HCEC 1CT (cell line): Measurements from ENCODE around the gene CTNNB1.
A peak's percentile ranks its signal among the peaks of the same experiment; 100 is the strongest.

ENCODE experiments used
- DNase-seq: peaks from one replicate; pipeline ENCODE4 v3.0.0-alpha.2; 2017

Gene CTNNB1

DNA sequence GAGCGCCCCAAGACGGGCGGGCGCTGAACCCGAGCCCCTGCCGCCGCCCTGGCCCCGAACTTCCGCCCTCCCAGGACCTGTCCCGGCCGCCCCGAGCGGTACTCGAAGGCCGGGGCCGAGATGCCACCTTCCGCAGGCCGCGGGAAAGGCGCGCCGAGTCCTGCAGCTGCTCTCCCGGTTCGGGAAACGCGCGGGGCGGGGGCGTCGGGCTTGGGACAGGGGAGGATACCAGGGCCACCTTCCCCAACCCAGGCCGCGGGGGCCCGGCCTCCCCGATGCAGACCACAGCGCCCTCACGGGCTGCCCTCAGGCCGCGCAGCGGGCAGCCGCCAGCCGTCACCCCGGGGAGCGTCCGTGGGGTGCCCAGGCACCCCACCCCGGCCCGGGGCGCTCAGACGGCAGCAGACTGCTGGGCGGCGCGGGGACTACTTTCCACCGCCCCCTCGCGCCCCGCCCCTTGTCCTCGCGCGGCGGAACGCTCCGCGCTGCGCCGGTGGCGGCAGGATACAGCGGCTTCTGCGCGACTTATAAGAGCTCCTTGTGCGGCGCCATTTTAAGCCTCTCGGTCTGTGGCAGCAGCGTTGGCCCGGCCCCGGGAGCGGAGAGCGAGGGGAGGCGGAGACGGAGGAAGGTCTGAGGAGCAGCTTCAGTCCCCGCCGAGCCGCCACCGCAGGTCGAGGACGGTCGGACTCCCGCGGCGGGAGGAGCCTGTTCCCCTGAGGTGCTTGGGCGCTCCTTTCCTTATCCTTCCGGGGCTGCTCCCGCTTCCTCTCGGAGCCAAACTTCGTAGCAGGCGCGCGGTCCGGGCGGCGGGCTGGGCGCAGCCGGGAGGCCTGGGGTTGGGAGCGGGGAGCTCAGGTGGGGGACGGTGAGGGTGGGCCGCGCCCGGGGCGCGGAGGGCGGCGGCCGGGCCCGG, at the start of gene CTNNB1:
Gene CTNNB1 (plus strand): TSS at position 556 of the 916 bp plus-strand sequence. CDS start 24,564 bp downstream, outside the sequence.
- peak; percentile 89 for DNase-seq

DNA sequence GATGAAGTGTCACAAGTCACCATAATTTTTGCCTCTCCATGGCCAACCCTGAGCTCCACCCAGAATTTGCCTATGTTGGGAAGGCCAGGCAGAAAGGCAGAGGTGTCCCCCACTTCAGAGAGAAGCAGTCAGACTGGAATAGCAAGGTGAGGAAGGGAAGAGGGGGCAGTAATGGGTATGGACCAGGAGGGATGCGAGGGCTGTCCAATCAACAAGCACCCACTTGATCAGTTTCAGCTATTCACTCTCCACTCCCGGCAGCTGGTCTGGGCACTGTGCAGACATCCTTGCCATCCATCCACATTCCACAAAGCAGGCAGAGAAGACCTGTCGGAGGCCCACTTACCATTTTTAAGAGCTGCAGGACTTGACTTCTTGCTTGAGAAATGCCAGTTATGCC, 43.5 kb upstream of the CTNNB1 start:
- DNase-seq: no peak

DNA sequence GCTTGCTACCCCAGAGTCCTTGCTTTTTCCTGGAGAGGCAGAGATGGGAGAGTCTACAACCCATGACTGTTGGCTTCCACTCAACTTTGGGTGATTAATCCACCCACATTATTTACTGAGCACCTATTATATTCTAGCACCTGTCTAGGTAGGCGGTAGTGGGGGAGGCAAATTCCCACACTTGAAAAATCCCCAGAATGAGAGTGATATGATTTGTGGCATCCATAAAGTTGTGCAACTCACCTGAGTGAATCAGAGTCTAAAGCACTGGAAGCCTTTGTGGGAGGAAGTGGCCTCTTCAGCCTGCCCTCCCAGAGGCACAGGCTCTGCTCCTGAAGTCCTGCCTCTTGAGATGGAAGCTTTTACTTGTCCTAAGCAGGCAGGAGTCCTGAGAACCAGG, 40.4 kb upstream of the CTNNB1 start:
- DNase-seq: no peak

DNA sequence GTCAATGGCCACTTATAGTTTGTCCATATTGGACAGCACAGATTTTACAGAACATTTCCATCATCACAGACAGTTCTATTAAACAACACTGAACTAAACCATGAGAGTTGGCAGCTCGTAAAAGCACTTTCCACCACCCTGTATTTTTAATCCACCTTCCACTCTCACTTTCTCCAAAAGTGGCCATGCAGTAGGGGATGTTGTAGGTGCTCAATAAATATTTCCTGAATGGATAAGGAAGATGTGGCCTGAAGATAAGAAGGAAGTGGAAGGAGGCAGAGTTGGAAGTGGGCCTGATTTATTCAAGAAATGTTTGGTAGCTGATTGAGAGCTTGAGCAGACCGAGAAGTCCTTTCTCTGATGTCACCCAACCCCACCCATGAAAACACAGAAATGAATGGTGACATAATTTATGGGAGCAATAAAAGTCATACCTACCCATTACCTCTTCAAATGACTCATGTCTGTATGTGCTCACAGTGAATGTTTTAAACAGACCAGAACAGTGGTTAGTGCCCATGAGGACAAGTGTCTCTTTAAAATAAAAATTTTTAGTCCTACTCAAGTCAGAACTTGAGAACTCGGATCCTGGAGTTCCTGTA, 39.6 kb upstream of the CTNNB1 start:
- DNase-seq: no peak

GRCh38 chr3:41162541-41162940, 36.8 kb upstream of the CTNNB1 start:
- DNase-seq: no peak

DNA sequence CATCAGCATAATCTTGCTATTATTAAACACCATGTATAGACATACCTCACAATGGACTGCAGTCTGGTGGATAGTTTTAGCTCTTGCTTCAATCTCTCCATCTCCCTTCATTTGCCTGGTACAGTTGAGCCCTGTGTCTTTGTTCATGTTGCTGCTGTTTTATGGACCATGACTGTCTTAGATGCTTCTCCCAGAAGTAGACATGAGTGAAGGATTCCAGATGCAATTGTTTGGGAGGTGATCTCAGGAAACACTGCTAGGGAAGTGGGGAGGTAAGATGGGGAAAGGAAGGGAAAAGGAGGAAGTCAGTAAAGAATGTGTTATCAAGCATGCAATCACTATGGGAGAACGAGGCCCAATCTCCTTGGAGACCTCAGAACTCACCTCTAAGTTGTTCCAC, 36.3 kb upstream of the CTNNB1 start:
- no peak for DNase-seq

- DNase-seq: no peak
These were observed 35.9 kb upstream of the CTNNB1 start for GRCh38 chr3:41163421-41163820.

- no peak for DNase-seq
These were observed 34.5 kb upstream of the CTNNB1 start for GRCh38 chr3:41164777-41165176.

DNA sequence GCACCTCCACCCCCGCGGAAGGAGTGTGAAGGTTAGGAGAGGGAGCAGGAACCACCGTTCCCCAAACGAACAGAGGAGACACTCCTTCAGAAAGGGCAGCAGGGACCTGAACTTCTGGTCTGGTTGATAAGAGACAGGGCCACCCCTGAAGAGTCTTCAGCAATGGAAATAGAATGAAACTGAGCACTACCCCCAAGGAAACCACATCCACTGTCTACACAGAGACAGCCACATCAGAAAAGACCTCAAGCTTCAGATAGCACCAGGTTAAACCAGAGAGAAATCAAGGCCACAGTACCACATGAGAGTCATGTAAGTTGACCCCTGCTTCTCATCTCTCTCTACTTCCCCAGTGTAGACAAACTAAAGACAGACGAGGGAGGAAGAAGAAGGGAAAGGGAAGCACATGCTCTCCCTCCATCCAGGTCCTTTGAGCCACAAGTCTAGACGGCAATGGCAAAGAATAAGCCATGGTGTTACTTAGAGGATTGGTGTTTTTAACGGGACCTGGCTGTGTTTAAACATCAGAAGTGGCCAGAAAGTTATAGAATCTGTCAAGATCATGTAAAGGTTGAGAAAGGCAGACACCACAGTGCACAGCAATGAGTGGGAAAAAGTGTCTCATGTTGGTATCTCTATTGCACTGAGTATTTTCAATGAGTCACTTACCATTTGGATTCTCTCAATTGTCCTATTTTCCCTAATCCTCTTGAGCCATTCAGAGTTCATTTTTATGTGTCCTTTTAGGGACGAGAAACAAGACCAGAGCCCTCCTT, 31.4 kb upstream of the CTNNB1 start:
- DNase-seq: no peak

- no peak for DNase-seq
These were observed 30.3 kb upstream of the CTNNB1 start for GRCh38 chr3:41169023-41169422.

DNA sequence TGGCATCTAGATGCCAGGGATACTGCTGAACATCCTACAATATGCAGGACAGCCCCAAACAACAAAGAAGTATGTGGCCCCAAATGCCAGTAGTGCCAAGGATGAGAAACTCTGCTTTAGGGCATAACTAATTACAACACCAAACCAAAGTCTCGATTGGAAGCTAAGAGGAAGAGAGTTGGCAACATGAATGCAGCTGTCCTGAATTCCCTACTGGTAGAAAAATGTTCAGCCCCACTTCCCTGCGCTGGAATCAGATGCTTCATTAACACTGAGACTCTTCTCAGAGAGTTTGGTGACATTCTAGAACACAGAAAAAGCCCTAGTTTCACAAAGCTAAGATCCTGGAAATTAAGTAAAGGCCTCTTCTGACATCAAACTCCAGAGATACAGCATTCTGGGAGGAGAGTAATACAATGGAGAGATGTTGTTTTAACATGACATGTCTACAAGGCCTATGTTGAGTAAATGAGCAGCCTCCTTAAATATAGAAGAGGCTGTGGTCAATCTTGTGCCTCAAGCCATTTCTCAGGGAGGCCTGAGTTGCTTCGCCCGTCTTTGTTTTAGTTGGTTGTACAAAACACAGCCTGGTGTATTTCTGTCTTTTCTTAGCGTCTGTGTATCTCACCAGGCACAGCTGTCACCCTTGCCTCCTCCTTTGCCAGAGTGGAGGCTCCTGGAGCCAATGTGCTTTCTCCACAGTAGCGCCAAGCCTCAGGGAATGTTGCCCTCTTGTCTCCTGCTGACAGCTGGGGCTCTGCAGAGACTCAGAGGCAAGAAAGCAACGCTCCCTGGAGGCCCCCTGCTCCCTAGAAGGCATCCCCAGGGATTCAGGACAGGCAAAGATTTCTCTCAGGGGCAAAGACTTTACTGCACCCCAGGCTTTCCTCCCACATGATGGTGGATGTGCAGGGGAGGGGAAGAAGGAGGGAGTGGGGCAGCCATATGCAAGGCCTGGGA, 25.1 kb upstream of the CTNNB1 start:
- DNase-seq: no peak

- DNase-seq: no peak
These were observed 23.9 kb upstream of the CTNNB1 start for GRCh38 chr3:41175365-41175764.

DNA sequence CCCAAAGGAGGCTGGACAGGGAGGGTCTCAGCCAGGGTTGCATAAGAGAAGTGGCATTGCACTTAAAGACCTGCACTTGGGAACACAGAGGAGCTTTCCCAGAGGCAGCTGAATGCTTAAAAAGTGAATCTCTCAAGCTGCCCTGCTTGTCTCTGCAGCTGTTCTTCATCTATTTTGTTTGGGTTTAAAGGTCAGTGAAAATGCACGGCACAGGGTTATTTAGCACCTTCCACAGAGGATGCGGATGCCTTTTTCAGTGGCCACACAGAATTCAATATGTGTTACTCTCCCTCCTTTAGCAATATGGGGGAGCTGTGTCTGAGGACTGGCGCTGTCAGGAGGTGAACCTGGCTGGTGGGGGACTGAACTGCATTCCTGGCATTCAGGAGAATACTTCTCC, 22.7 kb upstream of the CTNNB1 start:
- DNase-seq: no peak

DNA sequence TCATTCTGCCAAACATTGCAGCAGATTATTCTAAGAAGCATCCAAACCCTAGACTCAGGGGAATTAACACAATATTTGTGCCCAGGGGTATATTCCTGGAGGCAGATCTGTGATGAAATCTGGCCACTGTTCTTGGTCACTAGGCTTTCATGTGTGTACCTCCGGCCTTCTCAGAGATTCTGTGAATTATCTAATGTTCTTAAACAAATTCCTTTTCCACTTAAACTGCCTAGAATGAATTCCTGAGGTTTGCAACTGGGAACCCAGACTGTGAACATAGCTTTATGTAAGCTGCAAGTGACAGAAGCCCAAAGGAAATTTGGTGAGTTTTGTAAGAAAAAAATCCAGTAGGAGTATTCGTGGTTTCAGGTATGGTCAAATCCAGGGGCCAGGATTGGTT, 20.7 kb upstream of the CTNNB1 start:
- no peak for DNase-seq

- no peak for DNase-seq
These were observed 18.9 kb upstream of the CTNNB1 start for GRCh38 chr3:41180396-41180795.

DNA sequence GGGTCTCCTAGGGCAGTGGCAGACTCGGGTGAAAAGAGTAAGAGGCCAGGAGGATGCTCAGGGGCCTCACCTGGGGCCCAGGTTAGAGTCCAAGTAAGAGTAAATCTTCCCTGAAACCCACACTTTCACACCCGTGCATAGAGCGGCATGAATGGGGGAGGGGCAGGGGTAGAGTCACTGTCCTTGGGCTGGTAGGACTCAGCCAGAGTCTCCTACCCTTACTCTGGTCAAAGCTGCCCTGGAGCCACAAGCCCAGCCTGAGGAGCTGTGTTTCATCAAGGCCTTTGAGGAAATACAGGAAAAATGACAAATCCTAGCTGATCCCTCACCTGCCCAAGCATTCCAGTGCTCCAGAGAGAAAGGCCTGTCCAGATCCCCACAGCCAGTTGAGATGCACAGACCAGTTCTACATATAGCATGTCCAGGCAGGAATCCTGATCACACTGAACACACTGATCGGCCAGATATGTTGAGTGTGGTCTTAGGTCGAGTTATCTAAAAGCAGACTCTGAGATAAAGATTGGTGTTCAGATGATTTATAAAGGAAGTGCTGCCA, 16.7 kb upstream of the CTNNB1 start:
- no peak for DNase-seq

- DNase-seq: no peak
These were observed 14.9 kb upstream of the CTNNB1 start for GRCh38 chr3:41184394-41184793.

- DNase-seq: no peak
These were observed 13.0 kb upstream of the CTNNB1 start for GRCh38 chr3:41186297-41186696.

GRCh38 chr3:41188306-41188705, 11.0 kb upstream of the CTNNB1 start:
- DNase-seq: no peak

DNA sequence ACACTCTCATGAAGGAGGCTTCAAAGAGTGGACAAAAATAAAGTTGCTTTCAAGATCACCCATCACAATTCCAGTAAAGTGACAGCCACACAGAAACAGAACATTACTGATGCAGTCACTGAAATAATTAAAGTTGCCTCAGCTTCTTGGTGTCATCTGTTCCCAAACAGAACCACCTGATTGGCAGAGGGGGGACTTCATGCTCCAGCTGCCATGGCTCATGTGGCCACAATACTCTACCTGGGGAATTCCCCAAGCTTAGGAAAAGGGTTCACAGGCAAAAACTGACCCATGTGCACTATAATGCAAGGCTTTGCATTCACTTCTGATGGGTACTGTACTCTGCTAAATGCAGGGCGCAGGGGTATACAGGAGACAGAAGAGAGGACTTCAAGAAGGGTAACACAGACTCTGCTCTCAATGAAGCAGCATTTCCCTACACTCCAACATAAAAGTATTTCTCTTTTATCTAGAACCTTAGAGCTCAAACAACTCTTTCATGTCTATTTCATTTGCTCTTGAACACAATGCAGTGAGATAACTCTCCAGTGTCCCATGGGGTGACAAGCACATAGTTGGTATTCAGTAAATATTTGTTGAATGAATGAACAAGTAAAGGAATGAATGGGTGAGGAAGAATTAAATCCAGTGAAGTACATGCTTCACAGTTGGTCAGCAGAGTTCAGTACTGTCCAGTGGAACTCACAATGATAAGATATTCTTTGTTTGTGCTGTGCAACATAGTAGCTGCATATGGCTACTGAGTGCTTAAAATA, 8.6 kb upstream of the CTNNB1 start:
- no peak for DNase-seq

DNA sequence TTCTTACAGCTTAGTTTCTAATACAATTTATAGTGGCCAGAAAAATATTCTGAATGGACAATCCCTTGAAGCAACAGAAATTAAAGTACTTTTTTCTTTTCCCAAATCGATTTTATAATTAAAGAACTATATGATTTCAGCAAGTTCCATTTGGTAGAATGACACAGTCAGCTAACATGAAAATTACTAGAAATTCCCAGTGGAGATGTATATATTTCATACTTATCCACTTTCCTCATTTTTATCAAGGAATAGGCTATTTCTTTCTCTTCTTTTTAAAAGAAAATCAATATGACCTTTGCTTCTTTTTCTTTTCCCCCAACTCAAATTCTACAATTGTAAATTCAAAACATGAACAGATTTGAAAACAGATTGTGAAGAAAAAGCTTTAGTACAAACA, 6.4 kb upstream of the CTNNB1 start:
- DNase-seq: no peak
